Central memory CD8-positive, alpha-beta T cell (primary cell): Measurements from ENCODE around the gene FALEC.
A peak's percentile ranks its signal among the peaks of the same experiment; 100 is the strongest.
"Not testable (repeated sequence)": the region's sequence is repeated elsewhere in the genome, so short reads cannot be mapped to it uniquely, and the experiment has no call there.

Experiments
- ATAC-seq: fragments of 150-1000 bp; cut with Tn5 transposase; replicated peaks from 2 replicates; pipeline ENCODE4 v1.10.0; 2022; ENCODE audit warnings: mild to moderate bottlenecking, moderate FRiP score, moderate number of reproducible peaks; ENCODE audit not compliant: poor library complexity, severe bottlenecking; ENCODE audit errors: extremely low read depth
- DNase-seq, 2 donors: peaks; one replicate each; pipeline ENCODE4 v3.0.0; 2021; ENCODE audit warnings: low spot score in 2 of 2
- H3K27ac Mint-ChIP-seq: one replicate; pipeline ENCODE4 v1.8.0; 2022; ENCODE audit warnings: low read depth, mild to moderate bottlenecking, moderate library complexity, mixed read lengths
- H3K27me3 Mint-ChIP-seq: one replicate; pipeline ENCODE4 v1.8.0; 2022; ENCODE audit warnings: mixed read lengths
- H3K36me3 Mint-ChIP-seq: one replicate; pipeline ENCODE4 v1.8.0; 2022; ENCODE audit warnings: mild to moderate bottlenecking, moderate library complexity, mixed read lengths; ENCODE audit not compliant: insufficient read depth
- H3K4me1 Mint-ChIP-seq: one replicate; pipeline ENCODE4 v1.8.0; 2022; ENCODE audit warnings: mixed read lengths
- H3K4me3 Mint-ChIP-seq: one replicate; pipeline ENCODE4 v1.8.0; 2022; ENCODE audit warnings: mild to moderate bottlenecking, moderate library complexity, mixed read lengths
- H3K9me3 Mint-ChIP-seq: one replicate; pipeline ENCODE4 v1.8.0; 2022; ENCODE audit warnings: mixed read lengths

The FALEC gene

GRCh38 chr1:150558761-150559655 lies 43.5 kb downstream of the FALEC start:
- Mint-ChIP-seq H3K4me3 (no peak overlapping the region), H3K27ac (no peak overlapping the region), H3K9me3 (no peaks in the 10 kb centered on the region), H3K36me3 (peaks cover 30% of the 10 kb centered on the region), H3K27me3 (no peaks in the 10 kb centered on the region), H3K4me1 (peaks cover 45% of the 10 kb centered on the region)
- no peak for ATAC-seq
- DNase-seq = no peak

DNA sequence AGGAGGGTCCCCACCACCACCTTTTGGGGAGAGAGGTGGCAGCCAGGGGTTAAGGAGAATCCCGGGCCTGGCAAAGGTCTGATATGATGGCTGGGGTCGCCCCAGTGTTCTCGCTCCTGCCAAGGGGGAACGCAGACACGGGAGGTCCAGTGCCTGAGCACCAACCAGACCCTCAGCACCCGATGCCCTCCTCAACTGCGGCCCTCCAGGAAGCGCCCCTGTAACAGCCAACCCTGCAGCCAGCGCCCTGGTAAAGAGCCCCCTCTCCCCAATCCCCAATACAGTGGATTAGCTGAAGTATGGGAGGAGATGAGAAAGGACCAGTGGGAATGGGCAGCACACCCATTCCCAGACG lies 44.1 kb downstream of the FALEC start:
- no peaks in the 10 kb centered on the region for H3K9me3 Mint-ChIP-seq
- DNase-seq (no peak), ATAC-seq (no peak)
- no peaks in the 10 kb centered on the region for H3K27me3 Mint-ChIP-seq
- H3K4me1 Mint-ChIP-seq = peaks cover 48% of the 10 kb centered on the region
- H3K4me3 Mint-ChIP-seq = peak overlapping the region; percentile 85
- H3K36me3 Mint-ChIP-seq = peaks cover 26% of the 10 kb centered on the region
- peak overlapping the region; percentile 97 for H3K27ac Mint-ChIP-seq

DNA sequence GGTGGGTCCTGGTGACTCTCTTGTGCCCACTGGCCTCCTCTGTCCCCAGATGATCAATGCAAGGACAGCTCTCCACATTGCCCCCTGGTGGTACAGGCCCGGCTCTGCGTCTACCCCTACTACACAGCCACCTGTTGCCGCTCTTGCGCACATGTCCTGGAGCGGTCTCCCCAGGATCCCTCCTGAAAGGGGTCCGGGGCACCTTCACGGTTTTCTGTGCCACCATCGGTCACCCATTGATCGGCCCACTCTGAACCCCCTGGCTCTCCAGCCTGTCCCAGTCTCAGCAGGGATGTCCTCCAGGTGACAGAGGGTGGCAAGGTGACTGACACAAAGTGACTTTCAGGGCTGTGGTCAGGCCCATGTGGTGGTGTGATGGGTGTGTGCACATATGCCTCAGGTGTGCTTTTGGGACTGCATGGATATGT lies 44.5 kb downstream of the FALEC start:
- Mint-ChIP-seq H3K36me3 (peaks cover 26% of the 10 kb centered on the region), H3K4me1 (peaks cover 48% of the 10 kb centered on the region), H3K27ac (peak overlapping the region; percentile 97), H3K9me3 (no peaks in the 10 kb centered on the region), H3K4me3 (peak overlapping the region; percentile 85), H3K27me3 (no peaks in the 10 kb centered on the region)
- ATAC-seq = no peak
- peak; percentile 56 to 61 for DNase-seq

- ATAC-seq = peak; percentile 29
- Mint-ChIP-seq H3K4me1 (peaks cover 45% of the 10 kb centered on the region), H3K9me3 (no peaks in the 10 kb centered on the region), H3K27ac (peak overlapping the region; percentile 97), H3K27me3 (no peaks in the 10 kb centered on the region), H3K4me3 (peak overlapping the region; percentile 85), H3K36me3 (peaks cover 23% of the 10 kb centered on the region)
- DNase-seq = peak; percentile 67 to 71
These were observed 45.2 kb downstream of the FALEC start for GRCh38 chr1:150560576-150561253.

- peak; percentile 26 for ATAC-seq
- DNase-seq = peak; percentile 54 to 55
- Mint-ChIP-seq H3K36me3 (peaks cover 26% of the 10 kb centered on the region), H3K27me3 (no peaks in the 10 kb centered on the region), H3K9me3 (no peaks in the 10 kb centered on the region), H3K4me3 (peak overlapping the region; percentile 85), H3K4me1 (peaks cover 45% of the 10 kb centered on the region), H3K27ac (peak overlapping the region; percentile 97)
These were observed 45.9 kb downstream of the FALEC start for GRCh38 chr1:150561254-150561973.

DNA sequence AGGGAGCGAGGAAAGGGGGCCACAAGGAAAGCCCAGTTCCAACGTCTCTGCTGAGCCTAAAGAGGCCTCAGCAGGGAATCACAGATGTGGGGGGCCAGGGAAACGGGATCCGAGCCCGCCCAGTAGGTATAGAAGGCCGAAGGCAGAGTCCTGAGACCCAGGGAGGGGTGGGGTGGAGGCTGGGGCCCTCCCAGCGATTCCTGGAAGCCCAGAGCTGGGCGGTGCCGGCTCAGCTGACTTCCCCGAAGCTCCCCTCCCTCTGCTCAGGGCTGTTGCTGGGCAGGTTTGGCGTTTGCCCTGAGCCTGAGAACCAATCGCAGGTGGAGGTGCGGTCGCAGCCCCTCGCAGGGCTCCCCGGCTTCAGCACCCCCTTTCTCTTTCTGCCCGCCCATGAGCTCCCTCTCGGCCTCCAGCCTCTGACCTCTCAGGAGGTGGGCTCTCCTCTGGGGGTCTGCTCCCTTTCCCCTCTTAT lies 46.5 kb downstream of the FALEC start:
- Mint-ChIP-seq H3K4me3 (peak overlapping the region; percentile 85), H3K36me3 (peaks cover 26% of the 10 kb centered on the region), H3K27ac (peak overlapping the region; percentile 97), H3K9me3 (no peaks in the 10 kb centered on the region), H3K27me3 (no peaks in the 10 kb centered on the region), H3K4me1 (peaks cover 51% of the 10 kb centered on the region)
- ATAC-seq (peak; percentile 40), DNase-seq (peak; percentile 57 to 60)

DNA sequence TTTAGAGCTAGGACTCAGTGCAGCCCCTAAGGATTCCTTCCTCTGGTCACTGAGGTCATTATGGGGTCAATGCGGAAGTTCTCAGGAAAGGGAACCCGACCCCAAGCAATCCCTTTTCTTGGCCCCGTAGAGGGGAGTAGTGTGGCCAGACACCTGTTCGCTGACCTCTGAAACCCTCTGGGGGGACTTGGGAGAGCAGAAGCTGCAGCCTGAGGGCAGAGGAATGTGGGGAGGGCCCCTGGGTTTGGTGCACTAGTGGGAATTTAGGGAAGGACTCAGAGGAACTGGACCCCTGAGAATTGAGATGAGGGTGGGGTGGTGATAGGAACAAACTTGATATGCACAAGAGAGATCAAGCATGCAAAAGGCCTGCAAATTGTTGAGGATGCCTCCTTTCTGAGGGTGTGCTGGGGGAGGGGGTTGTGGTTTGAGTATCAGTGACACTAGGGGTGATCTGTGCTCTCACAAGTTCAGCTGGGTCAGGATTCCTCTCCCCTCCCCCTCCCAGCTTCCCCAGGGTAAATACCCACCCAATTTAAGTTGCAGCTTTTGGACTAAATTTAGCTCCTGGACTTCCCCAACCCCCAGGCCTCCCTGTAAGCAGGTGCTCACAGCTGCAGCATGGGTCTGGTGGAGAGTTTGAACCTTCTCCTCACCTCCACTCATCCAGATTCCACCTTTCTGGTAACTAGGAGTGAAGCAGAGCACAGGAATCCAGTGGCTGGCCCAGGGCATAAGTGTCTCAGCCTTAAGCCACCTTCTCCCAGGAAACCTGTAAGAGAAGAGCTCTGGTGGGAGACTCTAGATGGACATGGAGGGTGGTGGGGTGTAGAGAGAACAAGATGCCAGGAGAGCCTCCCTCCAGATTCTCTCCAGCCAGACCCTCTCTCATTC lies 47.1 kb downstream of the FALEC start:
- peak overlapping the region; percentile 97 for H3K27ac Mint-ChIP-seq
- peak overlapping the region; percentile 85 for H3K4me3 Mint-ChIP-seq
- no peaks in the 10 kb centered on the region for H3K27me3 Mint-ChIP-seq
- peaks cover 58% of the 10 kb centered on the region for H3K4me1 Mint-ChIP-seq
- DNase-seq (peak in 1 of 2 donors; percentile 53), ATAC-seq (peak; percentile 26)
- no peaks in the 10 kb centered on the region for H3K9me3 Mint-ChIP-seq
- peaks cover 28% of the 10 kb centered on the region for H3K36me3 Mint-ChIP-seq

GRCh38 chr1:150563340-150564038 lies 47.9 kb downstream of the FALEC start:
- peaks cover 66% of the 10 kb centered on the region for H3K4me1 Mint-ChIP-seq
- no peaks in the 10 kb centered on the region for H3K27me3 Mint-ChIP-seq
- H3K4me3 Mint-ChIP-seq = peak overlapping the region; percentile 85
- H3K27ac Mint-ChIP-seq = peak overlapping the region; percentile 97
- H3K9me3 Mint-ChIP-seq = no peaks in the 10 kb centered on the region
- H3K36me3 Mint-ChIP-seq = peaks cover 32% of the 10 kb centered on the region
- DNase-seq = peak in 1 of 2 donors; percentile 49
- peak; percentile 64 for ATAC-seq

DNA sequence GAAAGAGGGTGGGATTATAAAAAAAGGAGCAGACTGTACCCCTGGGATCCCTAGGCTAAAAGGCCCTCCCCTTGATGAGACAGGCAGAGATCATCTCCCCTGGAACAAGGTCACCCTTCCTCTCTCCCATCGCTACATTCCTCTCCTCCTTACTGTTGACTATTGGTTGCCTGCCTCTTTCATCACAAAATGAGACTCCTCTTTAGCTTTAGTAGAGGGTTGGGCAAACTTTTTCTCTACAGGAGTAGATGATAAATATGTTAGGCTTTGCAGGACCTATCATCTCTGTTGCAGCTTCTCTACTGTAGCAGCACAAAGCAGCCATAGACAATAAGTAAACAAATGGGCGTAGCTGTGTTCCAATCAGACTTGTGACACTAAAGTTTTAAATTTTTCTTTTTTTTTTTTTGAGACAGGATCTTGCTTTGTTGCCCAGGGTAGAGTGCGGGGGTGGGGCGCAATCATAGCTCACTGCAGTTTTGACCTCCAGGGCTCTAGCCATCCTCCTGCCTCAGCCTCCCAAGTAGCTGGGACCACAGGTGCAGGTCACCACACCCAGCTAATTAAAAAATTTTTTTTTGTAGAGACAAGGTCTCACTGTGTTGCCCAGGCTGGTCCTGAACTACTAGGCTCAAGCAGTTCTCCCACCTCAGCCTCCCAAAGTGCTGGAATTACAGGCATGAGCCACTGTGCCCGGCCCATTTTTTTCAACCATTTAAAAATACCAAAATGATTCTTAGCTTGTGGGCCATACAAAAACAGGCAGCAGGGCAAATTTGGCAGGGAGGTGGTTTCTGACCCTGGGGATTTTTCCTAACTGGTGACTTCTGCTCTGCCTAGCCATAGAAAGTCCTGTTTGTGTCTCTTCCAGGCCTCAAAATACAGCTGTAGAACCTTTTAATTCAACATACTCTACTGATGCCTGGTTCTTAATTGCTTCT lies 48.8 kb downstream of the FALEC start:
- no peaks in the 10 kb centered on the region for H3K27me3 Mint-ChIP-seq
- H3K4me3 Mint-ChIP-seq = peak overlapping the region; percentile 85
- DNase-seq (no peak), ATAC-seq (no peak)
- H3K9me3 Mint-ChIP-seq = no peaks in the 10 kb centered on the region
- peaks cover 74% of the 10 kb centered on the region for H3K4me1 Mint-ChIP-seq
- peak overlapping the region; percentile 97 for H3K27ac Mint-ChIP-seq
- peaks cover 37% of the 10 kb centered on the region for H3K36me3 Mint-ChIP-seq

DNA sequence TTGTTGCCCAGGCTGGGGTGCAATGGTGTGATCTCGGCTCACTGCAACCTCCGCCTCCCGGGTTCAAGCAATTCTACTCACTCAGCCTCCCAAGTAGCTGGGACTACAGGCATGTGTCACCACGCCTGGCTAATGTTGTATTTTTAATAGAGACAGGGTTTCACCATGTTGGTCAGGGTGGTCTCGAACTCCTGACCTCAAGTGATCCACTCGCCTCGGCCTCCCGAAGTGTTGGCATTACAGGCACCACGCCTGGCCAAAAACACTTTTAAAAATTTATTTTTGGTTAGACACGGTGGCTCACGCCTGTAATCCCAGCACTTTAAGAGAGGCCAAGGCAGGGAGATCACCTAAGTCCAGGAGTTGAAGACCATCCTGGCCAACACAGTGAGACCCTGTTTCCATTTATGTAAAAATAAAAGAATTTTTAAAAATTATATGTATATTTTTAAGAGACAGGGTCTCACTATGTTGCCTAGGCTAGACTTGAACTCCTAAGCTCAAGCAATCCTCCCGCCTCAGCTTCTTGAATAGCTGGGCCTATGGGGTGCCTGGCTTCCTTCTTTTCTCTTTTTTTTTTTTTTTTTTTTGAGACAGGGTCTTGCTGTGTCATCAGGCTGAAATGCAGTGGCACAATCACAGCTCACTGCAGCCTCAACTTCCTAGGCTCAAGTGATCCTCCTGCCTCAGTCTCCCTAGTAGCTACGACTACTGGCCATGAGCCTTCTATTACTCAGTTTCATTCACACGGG lies 49.9 kb downstream of the FALEC start:
- ATAC-seq, H3K9me3 Mint-ChIP-seq, DNase-seq, H3K27me3 Mint-ChIP-seq: not testable (repeated sequence)
- Mint-ChIP-seq H3K36me3 (peaks cover 47% of the 10 kb centered on the region), H3K27ac (peak overlapping the region; percentile 93), H3K4me1 (peaks cover 78% of the 10 kb centered on the region), H3K4me3 (peak overlapping the region; percentile 31)
